Upper lobe of left lung (tissue), 6 donors: ENCODE measurements around the gene TRMO. TPM values are rescaled to one million over a fixed set of nuclear protein-coding genes. Genes with fewer than 3 reads are reported as not detected.

Source experiments
- ATAC-seq, 2 donors: fragments of 200-7000 bp; cut with Tn5 transposase; one replicate each; pipeline ENCODE4 v1.9.1; 2022; ENCODE audit warnings: mild to moderate bottlenecking in 2 of 2, moderate library complexity in 2 of 2; ENCODE audit not compliant: low FRiP score in 2 of 2
- DNase-seq, 2 donors: peaks; one replicate each; pipeline ENCODE4 v3.0.0-alpha.2; 2019 to 2020
- H3K27ac ChIP-seq, 4 donors: fragments of 200-600 bp; sonication (generic); one replicate each; pipeline ENCODE4 v1.5.1; 2016 to 2019
- H3K27me3 ChIP-seq, 4 donors: fragments of 200-600 bp; sonication (generic); one replicate each; pipeline ENCODE4 v1.5.1; 2017 to 2019
- H3K36me3 ChIP-seq, 4 donors: fragments of 200-600 bp; sonication (generic); one replicate each; pipeline ENCODE4 v1.5.1; 2016 to 2019
- H3K4me1 ChIP-seq, 4 donors: fragments of 200-600 bp; sonication (generic); one replicate each; pipeline ENCODE4 v1.5.1; 2018 to 2019
- H3K4me3 ChIP-seq, 4 donors: fragments of 200-600 bp; sonication (generic); one replicate each; pipeline ENCODE4 v1.5.1; 2017 to 2019; ENCODE audit warnings: mild to moderate bottlenecking in 2 of 4, moderate library complexity in 1 of 4
- H3K9me3 ChIP-seq, 4 donors: fragments of 200-600 bp; sonication (generic); one replicate each; pipeline ENCODE4 v1.5.1; 2018 to 2019
- EP300 ChIP-seq, 4 donors: sonication (generic); formaldehyde crosslinking; IDR thresholded peaks; one replicate each; pipeline ENCODE4 v1.5.1; 2017; ENCODE audit warnings: antibody characterized with exemption in 4 of 4, control low read depth in 2 of 4
- POLR2A ChIP-seq, 4 donors: fragments of 450-650 bp; IDR thresholded peaks; one replicate each; pipeline ENCODE4 v1.5.1; 2016 to 2017; ENCODE audit warnings: antibody characterized with exemption in 4 of 4, mild to moderate bottlenecking in 2 of 4
- POLR2AphosphoS5 ChIP-seq, 2 donors: sonication (generic); formaldehyde crosslinking; IDR thresholded peaks; one replicate each; pipeline ENCODE4 v1.5.1; 2017; ENCODE audit warnings: antibody characterized with exemption in 2 of 2
- WGBS, 2 donors: methylation state at CpG; one replicate each; pipeline ENCODE4 v1.1.5; 2017 to 2018; 5-methylcytosine and 5-hydroxymethylcytosine counted together
- total RNA-seq, 6 donors: library from RNA; depleted of rRNA in 4 of 6; stranded (reverse); fragments of >200 nt in 4 of 6; gene quantifications; one replicate each; pipeline versions ENCODE4 v1.1.0 to v1.2.1, GENCODE V29; 2016 to 2021
- TF ChIP-seq, protein P1 (sequence below), 6 experiments: fragments of 450-650 bp in 4 of 6; fragments of 200-600 bp in 2 of 6; sonication (generic) in 2 of 6; IDR thresholded peaks; one replicate each; pipeline ENCODE4 v1.5.1; 2016 to 2019; ENCODE audit warnings: antibody characterized with exemption in 6 of 6
- donor health status: DM: no; HTN: no; CAD: no; lungs with moderate emphysema.
- donor health status: DM: no; HTN: yes; CAD: no; lungs with severe emphysema.

TRMO gene
- total RNA-seq, 6 donors from 2014 or later = 18.1 to 68.1 (median 37.7) TPM

DNA sequence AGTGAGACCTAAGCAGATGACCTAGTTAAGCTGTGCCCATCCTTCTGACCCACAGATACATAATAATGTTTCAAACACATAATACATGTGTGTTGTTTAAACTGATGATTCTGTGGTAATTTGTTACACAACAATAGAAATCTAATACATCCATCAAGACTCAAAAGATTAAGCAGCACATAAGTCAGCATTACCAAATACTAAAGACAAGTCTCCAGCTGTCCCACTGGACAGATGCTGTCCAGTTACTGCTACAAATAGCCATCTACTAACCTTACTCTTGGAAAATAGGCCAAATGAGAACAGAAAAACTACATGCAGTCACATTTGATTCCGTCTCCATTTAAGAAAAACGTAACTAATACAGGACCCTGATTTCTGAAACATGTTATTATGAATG lies 10.8 kb downstream of the TRMO start:
- H3K36me3 ChIP-seq = peaks cover 12 to 87% (median 51%) of the 10 kb centered on the region in 4 donors
- WGBS, 2 donors = 93 to 98% methylated on average over 2 of the region's 2 CpGs

DNA sequence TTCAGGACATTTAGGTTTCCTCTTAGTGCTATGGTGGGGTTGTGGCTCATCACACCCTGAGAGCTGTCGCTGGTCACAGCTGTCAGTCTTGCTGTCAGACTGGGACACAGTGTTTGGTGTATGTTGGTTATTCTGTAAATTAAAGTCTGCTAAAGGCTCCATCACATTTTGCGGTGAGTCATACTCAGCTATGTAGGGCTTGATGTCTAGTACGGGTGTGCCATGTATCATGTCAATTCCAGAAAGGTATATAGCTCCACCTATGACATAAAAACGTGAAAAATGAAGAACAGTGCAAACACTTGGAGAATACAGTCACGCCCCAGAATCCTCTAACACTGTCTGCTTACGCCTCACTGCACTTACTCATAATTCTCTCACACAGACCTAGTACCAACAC lies 11.9 kb downstream of the TRMO start:
- Histone ChIP-seq H3K27me3 (no peaks in the 10 kb centered on the region), H3K36me3 (peaks cover 12 to 81% (median 45%) of the 10 kb centered on the region in 4 donors), H3K4me3 (no peak overlapping the region), H3K4me1 (peaks cover 6 to 24% (median 22%) of the 10 kb centered on the region in 4 donors), H3K27ac (no peak overlapping the region), H3K9me3 (no peaks in the 10 kb centered on the region)
- 84 to 90% methylated on average over 5 to 6 of the region's 6 CpGs for WGBS, 2 donors
- ATAC-seq (no peak), DNase-seq (no peak)
- TF ChIP-seq POLR2AphosphoS5 (IDR thresholded peaks at IDR 0.05) (no peak), EP300 (IDR thresholded peaks at IDR 0.05) (no peak), POLR2A (IDR thresholded peaks at IDR 0.05) (no peak)
- TF ChIP-seq, protein P1, sequence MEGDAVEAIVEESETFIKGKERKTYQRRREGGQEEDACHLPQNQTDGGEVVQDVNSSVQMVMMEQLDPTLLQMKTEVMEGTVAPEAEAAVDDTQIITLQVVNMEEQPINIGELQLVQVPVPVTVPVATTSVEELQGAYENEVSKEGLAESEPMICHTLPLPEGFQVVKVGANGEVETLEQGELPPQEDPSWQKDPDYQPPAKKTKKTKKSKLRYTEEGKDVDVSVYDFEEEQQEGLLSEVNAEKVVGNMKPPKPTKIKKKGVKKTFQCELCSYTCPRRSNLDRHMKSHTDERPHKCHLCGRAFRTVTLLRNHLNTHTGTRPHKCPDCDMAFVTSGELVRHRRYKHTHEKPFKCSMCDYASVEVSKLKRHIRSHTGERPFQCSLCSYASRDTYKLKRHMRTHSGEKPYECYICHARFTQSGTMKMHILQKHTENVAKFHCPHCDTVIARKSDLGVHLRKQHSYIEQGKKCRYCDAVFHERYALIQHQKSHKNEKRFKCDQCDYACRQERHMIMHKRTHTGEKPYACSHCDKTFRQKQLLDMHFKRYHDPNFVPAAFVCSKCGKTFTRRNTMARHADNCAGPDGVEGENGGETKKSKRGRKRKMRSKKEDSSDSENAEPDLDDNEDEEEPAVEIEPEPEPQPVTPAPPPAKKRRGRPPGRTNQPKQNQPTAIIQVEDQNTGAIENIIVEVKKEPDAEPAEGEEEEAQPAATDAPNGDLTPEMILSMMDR (IDR thresholded peaks at IDR 0.05) = no peak

More for the DNA sequence above, 10.8 kb downstream of the TRMO start:
- DNase-seq (no peak), ATAC-seq (no peak)
- Histone ChIP-seq H3K27ac (no peak overlapping the region), H3K4me3 (no peak overlapping the region), H3K27me3 (no peaks in the 10 kb centered on the region), H3K9me3 (no peaks in the 10 kb centered on the region), H3K4me1 (peaks cover 2 to 14% (median 12%) of the 10 kb centered on the region in 4 donors)
- TF ChIP-seq POLR2AphosphoS5 (IDR thresholded peaks at IDR 0.05) = no peak
- no peak for TF ChIP-seq POLR2A (IDR thresholded peaks at IDR 0.05)
- TF ChIP-seq, protein P1 (IDR thresholded peaks at IDR 0.05) = no peak
- no peak for TF ChIP-seq EP300 (IDR thresholded peaks at IDR 0.05)

DNA sequence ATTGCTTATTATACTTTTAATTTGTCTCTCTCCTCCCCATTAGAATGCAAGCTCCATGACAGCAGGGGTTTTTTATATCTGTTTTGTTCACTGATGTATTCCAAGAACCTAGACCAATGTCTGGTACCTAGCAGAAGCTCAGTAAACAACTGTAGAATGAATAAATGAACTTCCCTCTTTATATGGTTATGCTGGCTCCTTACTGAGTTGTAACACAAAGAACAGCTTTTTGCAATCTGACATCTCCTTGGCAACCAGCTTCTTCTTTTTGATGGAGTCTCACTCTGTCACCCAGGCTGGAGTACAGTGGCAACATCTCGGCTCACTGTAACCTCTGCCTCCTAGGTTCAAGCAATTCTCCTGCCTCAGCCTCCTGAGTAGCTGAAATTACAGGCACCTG lies 13.6 kb downstream of the TRMO start:
- whole genome bisulfite sequencing, 2 donors = 46 to 64% methylated on average over 1 of the region's 1 CpG
- DNase-seq (peak in 1 of 2 donors; percentile 37), ATAC-seq (peak; percentile 31 to 62)
- Histone ChIP-seq H3K36me3 (peaks cover 12 to 76% (median 45%) of the 10 kb centered on the region in 4 donors), H3K9me3 (no peaks in the 10 kb centered on the region), H3K4me3 (no peak overlapping the region), H3K27ac (peak overlapping the region; percentile 74 to 85 (median 77)), H3K4me1 (peaks cover 6 to 26% (median 22%) of the 10 kb centered on the region in 4 donors), H3K27me3 (no peaks in the 10 kb centered on the region)
- no peak for TF ChIP-seq POLR2A (IDR thresholded peaks at IDR 0.05)
- TF ChIP-seq, protein P1 (IDR thresholded peaks at IDR 0.05) = no peak
- TF ChIP-seq POLR2AphosphoS5 (IDR thresholded peaks at IDR 0.05) = no peak
- TF ChIP-seq EP300 (IDR thresholded peaks at IDR 0.05) = no peak

DNA sequence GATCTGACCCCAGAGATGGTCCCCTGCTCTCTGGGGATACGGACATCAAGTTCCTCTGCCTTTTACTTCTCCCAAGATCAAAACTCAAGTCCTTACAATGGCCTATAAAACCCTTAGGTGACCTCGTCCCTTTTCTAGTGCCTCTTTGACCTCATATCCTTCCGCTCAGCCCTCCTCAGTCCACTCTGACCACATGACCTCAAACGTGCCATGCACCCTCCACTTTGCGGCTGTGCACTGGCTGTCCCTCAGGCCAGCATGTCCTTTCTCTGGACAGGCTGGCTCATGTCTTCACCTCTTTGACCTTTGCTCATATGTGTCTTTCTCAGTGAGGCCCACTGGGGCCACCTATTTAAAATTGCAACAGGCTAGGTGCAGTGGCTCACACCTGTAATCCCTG lies 14.7 kb downstream of the TRMO start:
- Histone ChIP-seq H3K27me3 (no peaks in the 10 kb centered on the region), H3K36me3 (peaks cover 9 to 70% (median 42%) of the 10 kb centered on the region in 4 donors), H3K4me1 (peaks cover 6 to 26% (median 22%) of the 10 kb centered on the region in 4 donors), H3K9me3 (no peaks in the 10 kb centered on the region), H3K27ac (peak overlapping the region; percentile 74 to 85 (median 77)), H3K4me3 (no peak overlapping the region)
- TF ChIP-seq POLR2AphosphoS5 (IDR thresholded peaks at IDR 0.05) = peak in 1 of 2 donors; percentile 12
- no peak for TF ChIP-seq EP300 (IDR thresholded peaks at IDR 0.05)
- no peak for TF ChIP-seq POLR2A (IDR thresholded peaks at IDR 0.05)
- ATAC-seq (no peak), DNase-seq (peak in 1 of 2 donors; percentile 49)
- WGBS, 2 donors = 64 to 72% methylated on average over 5 of the region's 5 CpGs

DNA sequence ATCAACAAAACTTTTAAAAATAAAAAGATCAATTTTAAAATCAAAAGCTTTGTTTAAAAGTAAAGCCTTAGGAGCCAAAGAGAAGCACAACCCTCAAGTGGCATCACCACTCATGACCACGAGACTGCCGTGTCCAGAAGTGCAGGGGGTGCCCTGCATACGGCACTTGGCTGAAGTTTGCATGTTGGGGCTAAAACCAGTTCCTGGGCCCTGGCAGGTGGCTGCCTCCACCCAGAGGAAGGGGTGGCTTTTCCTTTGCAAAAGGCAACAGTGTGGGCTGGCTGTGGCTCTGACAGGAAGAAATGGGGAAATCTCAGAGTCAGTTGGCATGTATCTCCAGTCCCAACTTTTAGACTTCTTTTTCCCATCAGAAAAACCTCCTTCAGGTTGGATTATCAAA lies 15.3 kb downstream of the TRMO start:
- no peaks in the 10 kb centered on the region for H3K9me3 ChIP-seq
- no peaks in the 10 kb centered on the region for H3K27me3 ChIP-seq
- peaks cover 8 to 64% (median 37%) of the 10 kb centered on the region in 4 donors for H3K36me3 ChIP-seq
- H3K4me1 ChIP-seq = peaks cover 6 to 26% (median 22%) of the 10 kb centered on the region in 4 donors
- H3K4me3 ChIP-seq = no peak overlapping the region
- TF ChIP-seq EP300 (IDR thresholded peaks at IDR 0.05) = no peak
- ATAC-seq (peak in 1 of 2 donors; percentile 55), DNase-seq (peak in 1 of 2 donors; percentile 57)
- WGBS, 2 donors = 37 to 42% methylated on average over 3 of the region's 3 CpGs
- H3K27ac ChIP-seq = peak overlapping the region; percentile 74 to 85 (median 77)
